Kidney (tissue), 14 donors: ENCODE data around the gene LRRTM1. TPM values are rescaled to one million over a fixed set of nuclear protein-coding genes. Genes with fewer than 3 reads are reported as not detected.

ENCODE experiments used
- DNase-seq, 5 donors: peaks; one replicate each; pipeline ENCODE4 v3.0.0-alpha.2; 2013 to 2020
- FAIRE-seq: peaks from 2 replicates; lab custom pipeline; 2012; peaks lifted over from hg19 to GRCh38; lab: Jason Lieb, UNC
- H3K27ac ChIP-seq, 2 donors: one replicate each; pipeline ENCODE4 v1.7.0; 2013; ENCODE audit warnings: low read depth in 2 of 2, low read length in 2 of 2, inconsistent platforms in 1 of 2
- H3K27me3 ChIP-seq: one replicate; pipeline ENCODE4 v1.7.1; 2013; ENCODE audit warnings: low read length, inconsistent platforms; ENCODE audit not compliant: control insufficient read depth, insufficient read depth
- H3K36me3 ChIP-seq, 3 donors: one replicate each; pipeline versions ENCODE4 v1.7.0 to v1.7.1; 2013; ENCODE audit warnings: low read length in 3 of 3, control low read depth in 1 of 3, inconsistent platforms in 1 of 3; ENCODE audit not compliant: insufficient read depth in 3 of 3, control insufficient read depth in 2 of 3
- H3K4me1 ChIP-seq, 3 donors: one replicate each; pipeline versions ENCODE4 v1.7.0 to v1.7.1; 2013; ENCODE audit warnings: low read length in 3 of 3, inconsistent platforms in 1 of 3, low read depth in 1 of 3; ENCODE audit not compliant: control insufficient read depth in 2 of 3, insufficient read depth in 2 of 3
- H3K4me3 ChIP-seq, 3 donors: one replicate each; pipeline versions ENCODE4 v1.7.0 to v1.8.1; 2013; ENCODE audit warnings: low read length in 3 of 3, control low read depth in 1 of 3, inconsistent platforms in 1 of 3
- H3K9ac ChIP-seq, 3 donors: one replicate each; pipeline versions ENCODE4 v1.7.0 to v1.7.1; 2013; ENCODE audit warnings: low read length in 3 of 3, control low read depth in 1 of 3, inconsistent platforms in 1 of 3
- H3K9me3 ChIP-seq, 3 donors: one replicate each; pipeline versions ENCODE4 v1.7.0 to v1.7.1; 2013; ENCODE audit warnings: low read length in 3 of 3, control low read depth in 1 of 3, inconsistent platforms in 1 of 3; ENCODE audit not compliant: control insufficient read depth in 2 of 3, insufficient read depth in 1 of 3
- CTCF ChIP-seq: IDR thresholded peaks from 3 replicates; pipeline ENCODE4 v1.5.1; 2012; ENCODE audit warnings: mild to moderate bottlenecking, moderate library complexity, borderline replicate concordance; ENCODE audit not compliant: insufficient read depth; ENCODE audit errors: extremely low read depth
- intact Hi-C: fragments of 100-400 bp; cut with DNase I; formaldehyde crosslinking; loops from one replicate; pipeline ENCODE4 v1.11.1; 2022
- polyA plus RNA-seq: library from polyadenylated mRNA; stranded (reverse); fragments of 350-450 nt; fragmentation: Illumina TruSeq; extraction: RNeasy Lipid Tissue Mini Kit (QIAGEN cat#74804); gene quantifications from one replicate; pipeline ENCODE4 v1.2.3, GENCODE V29; 2014; ENCODE audit warnings: low read depth, low replicate concordance; ENCODE audit not compliant: insufficient read depth
- total RNA-seq: library from RNA; stranded (reverse); fragmentation: NEBNext Ultra II Directional; extraction: Animal tissue kit (Norgen Biotek cat#: 25700); gene quantifications from one replicate; pipeline ENCODE4 v1.2.1, GENCODE V29; 2021
- donor health status: control.
- donor health status: control.
- donor health status: control.
- donor health status: control.
- donor health status: control.
- donor health status: DM: yes; HTN: yes; CAD: no.
- donor health status: Normal renal cell carcinoma (clear cell type).

Gene LRRTM1
- total and polyA plus RNA-seq, 2 donors from 2014 or later = 0.09 to 1.1 TPM

GRCh38 chr2:80303006-80303908 lies 1.3 kb downstream of the LRRTM1 start:
- peak; percentile 55 to 67 (median 62) for DNase-seq
- no peaks in the 10 kb centered on the region for H3K9me3 ChIP-seq
- no peaks in the 10 kb centered on the region for H3K36me3 ChIP-seq
- H3K27me3 ChIP-seq = peaks cover 10% of the 10 kb centered on the region
- H3K4me1 ChIP-seq = peaks cover 0 to 11% (median 2%) of the 10 kb centered on the region in 3 donors
- intact Hi-C loops = no loop called here
- no peak overlapping the region for H3K27ac ChIP-seq
- H3K4me3 ChIP-seq = peak overlapping the region; percentile 29 to 56 (median 43)
- no peak for TF ChIP-seq CTCF
- FAIRE-seq = no peak
- peak overlapping the region in 1 of 3 donors; percentile 36 for H3K9ac ChIP-seq

- Histone ChIP-seq H3K27me3 (peaks cover 10% of the 10 kb centered on the region), H3K9me3 (no peaks in the 10 kb centered on the region), H3K4me3 (peak overlapping the region in 2 of 3 donors; percentile 40 to 43), H3K9ac (peak overlapping the region in 1 of 3 donors; percentile 7), H3K36me3 (no peaks in the 10 kb centered on the region), H3K4me1 (peaks cover 0 to 11% (median 2%) of the 10 kb centered on the region in 3 donors), H3K27ac (no peak overlapping the region)
- FAIRE-seq (no peak), DNase-seq (peak; percentile 16 to 65 (median 44))
- no peak for TF ChIP-seq CTCF
- intact Hi-C loops = no loop called here
These were observed 2.1 kb downstream of the LRRTM1 start for GRCh38 chr2:80302314-80303005.

- Histone ChIP-seq H3K27ac (no peak overlapping the region), H3K27me3 (peaks cover 10% of the 10 kb centered on the region), H3K4me3 (peak overlapping the region in 1 of 3 donors; percentile 40), H3K4me1 (peaks cover 0 to 11% (median 2%) of the 10 kb centered on the region in 3 donors), H3K36me3 (no peaks in the 10 kb centered on the region), H3K9ac (peak overlapping the region in 1 of 3 donors; percentile 7), H3K9me3 (no peaks in the 10 kb centered on the region)
- DNase-seq = peak in 2 of 5 donors; percentile 30 to 42
- no peak for FAIRE-seq
- intact Hi-C loops = no loop called here
- TF ChIP-seq CTCF = no peak
These were observed 2.6 kb downstream of the LRRTM1 start for GRCh38 chr2:80302001-80302313.
